HG03103 (cell line): ENCODE measurements around the gene ACOT4.
"Not testable (repeated sequence)": the region's sequence is repeated elsewhere in the genome, so short reads cannot be mapped to it uniquely, and the experiment has no call there.

ENCODE experiments used
- ATAC-seq: cut with Tn5 transposase; IDR thresholded peaks from one replicate; pipeline ENCODE4 v1.9.1; 2021; ENCODE audit warnings: low read depth; ENCODE audit not compliant: unreplicated experiment

The ACOT4 gene

GRCh38 chr14:73630009-73630780, 38.5 kb downstream of the ACOT4 start:
- ATAC-seq: no peak

GRCh38 chr14:73633116-73634010, 41.7 kb downstream of the ACOT4 start:
- no peak for ATAC-seq

GRCh38 chr14:73634011-73634833, 42.5 kb downstream of the ACOT4 start:
- ATAC-seq: no peak

GRCh38 chr14:73636355-73636754, 44.7 kb downstream of the ACOT4 start:
- ATAC-seq: not testable (repeated sequence)

- no peak for ATAC-seq
Measured at GRCh38 chr14:73637830-73638229, 46.2 kb downstream of the ACOT4 start.

- no peak for ATAC-seq
Measured at GRCh38 chr14:73640796-73641365, 49.2 kb downstream of the ACOT4 start.

GRCh38 chr14:73644531-73645247, 53.0 kb downstream of the ACOT4 start, which contains the start of gene DNAL1:
TSS of gene DNAL1 (plus strand) at chr14:73644986. CDS start at chr14:73645040, 54 bp downstream.
- peak; percentile 87 for ATAC-seq

GRCh38 chr14:73645248-73645610, 53.6 kb downstream of the ACOT4 start:
- no peak for ATAC-seq
